ENCODE results near the gene PTCD3.

PTCD3 gene

DNA sequence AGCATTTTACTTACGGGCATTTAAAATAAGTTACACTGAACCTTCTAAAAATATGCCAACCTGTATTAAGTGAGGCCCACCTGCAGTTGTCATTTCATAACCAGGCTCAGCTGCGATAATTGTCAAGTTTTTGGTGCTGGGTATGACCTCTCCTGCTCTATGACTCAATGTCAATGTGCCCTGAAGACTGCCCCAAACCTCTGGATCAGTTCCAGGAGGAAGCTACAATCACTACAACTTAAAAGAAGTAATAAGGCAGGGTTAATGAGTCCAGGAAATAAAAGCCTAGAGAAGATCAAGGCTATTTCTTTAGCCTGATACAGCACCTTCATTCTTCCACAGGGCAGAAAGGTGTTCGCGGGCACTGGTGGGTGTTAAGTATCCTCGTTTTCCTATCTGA lies 23.3 kb upstream of the PTCD3 start:
- DNase-seq: no peak

DNA sequence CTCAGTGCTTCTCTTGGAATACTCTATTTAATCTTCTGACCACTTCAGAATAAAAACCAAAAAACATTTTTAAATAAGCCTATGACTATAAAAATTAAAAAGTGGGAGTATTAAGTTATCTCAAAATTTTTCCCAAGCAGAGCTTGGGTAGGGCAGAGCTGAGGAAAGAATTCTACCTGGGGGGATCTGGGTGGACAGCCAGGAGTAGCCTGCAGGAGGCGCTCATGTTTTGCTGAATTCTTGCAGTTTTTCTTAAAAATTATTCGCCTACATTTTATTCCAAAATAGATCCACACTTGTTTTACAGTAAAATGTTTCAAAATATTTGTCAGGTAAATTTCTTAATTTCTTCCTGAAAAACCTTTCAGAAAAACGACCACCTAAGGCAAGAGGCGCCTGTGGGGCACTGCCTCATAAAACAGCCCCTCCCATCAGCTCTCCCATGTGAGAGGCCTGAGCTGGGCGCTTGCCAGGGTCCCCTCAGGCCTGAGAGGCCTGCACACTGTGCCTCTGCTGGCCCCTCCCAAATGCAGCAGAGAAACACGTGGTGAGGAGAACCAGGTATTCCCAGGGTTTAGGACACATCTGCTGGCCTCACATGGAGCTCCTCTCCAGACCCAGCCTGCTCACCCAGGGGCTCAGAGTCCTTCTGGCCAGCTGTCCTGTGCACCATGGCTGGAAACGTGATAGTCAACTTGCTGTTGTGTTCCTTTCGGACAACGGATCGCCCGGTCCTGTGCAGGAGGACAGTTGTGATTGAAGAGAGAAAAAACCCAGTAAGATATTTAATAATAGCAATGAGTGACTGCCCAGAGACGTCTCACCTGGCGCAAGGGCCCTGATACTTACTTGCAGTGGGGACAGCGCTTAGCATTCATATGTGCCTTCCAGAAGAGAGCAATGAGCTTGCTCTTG lies 17.8 kb upstream of the PTCD3 start:
- no peak for DNase-seq

- no peak for DNase-seq
Measured at GRCh38 chr2:86094229-86094628, 11.8 kb upstream of the PTCD3 start.

DNA sequence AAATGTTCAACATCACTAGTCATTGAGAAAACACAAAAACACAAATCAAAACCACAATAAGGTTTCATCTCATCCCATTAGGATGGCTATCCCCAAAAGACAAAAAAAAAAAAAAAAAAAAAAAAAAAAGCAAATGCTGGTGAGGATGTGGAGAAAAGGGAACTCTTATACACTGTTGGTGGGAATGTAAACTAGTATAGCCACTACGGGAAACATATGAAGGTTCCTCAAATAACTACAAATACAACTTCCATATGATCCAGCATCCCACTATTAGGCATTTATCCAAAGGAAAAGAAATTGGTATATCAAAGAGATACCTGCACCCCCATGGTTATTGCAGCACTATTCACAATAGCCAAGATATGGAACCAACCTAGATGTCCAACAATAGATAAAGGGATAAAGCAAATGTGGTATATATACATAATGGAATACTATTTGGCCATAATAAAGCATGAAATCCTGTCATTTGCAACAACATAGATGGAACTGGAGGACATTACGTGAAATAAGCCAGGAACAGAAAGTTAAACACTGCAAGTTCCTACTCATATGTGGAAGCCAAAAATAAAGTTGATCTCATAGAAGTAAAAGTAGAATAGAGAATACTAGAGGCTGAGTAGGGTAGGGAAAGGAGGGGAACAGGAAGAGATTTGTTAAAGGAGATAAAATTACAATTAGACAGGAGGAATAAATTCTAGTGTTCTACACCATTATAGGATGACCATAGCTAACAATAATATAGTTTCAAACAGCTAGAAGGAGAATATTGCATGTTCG lies 8.7 kb upstream of the PTCD3 start:
- no peak for DNase-seq

DNA sequence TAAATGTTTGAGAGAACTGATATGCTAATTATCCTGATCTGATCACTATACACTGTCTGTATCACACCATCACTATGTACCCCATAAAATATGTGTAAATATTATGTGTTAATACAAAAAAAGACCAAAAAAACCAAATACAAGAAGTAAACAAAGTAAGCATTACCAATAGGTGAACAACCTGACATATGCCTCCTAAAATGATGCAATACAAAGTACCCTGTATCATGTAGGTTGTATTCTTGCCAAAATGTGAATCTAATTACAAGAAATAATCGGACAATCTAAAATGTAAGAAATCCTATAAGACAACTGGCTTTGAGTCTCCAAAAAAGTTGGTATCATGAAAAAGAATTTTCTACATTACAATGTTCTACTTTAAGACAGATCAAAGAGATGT lies 8.1 kb upstream of the PTCD3 start:
- DNase-seq: no peak

DNA sequence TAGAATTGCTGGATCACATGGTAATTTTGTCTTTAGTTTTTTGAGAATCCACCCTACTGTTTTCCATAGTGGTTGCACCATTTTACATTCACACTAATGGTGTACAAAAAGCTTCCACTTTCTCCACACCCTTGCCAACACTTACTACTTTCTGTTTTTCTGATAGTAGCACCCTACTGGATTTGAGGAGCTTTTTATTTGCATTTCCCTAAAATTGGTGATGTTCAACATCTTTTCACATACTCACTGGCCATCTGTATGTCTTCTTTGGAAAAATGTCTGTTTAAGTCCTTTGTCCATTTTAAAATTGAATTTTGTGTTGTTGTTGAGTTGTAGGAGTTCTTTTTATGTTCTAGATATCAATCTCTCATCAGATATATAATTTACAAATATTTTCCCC lies 3.9 kb upstream of the PTCD3 start:
- DNase-seq: no peak

DNA sequence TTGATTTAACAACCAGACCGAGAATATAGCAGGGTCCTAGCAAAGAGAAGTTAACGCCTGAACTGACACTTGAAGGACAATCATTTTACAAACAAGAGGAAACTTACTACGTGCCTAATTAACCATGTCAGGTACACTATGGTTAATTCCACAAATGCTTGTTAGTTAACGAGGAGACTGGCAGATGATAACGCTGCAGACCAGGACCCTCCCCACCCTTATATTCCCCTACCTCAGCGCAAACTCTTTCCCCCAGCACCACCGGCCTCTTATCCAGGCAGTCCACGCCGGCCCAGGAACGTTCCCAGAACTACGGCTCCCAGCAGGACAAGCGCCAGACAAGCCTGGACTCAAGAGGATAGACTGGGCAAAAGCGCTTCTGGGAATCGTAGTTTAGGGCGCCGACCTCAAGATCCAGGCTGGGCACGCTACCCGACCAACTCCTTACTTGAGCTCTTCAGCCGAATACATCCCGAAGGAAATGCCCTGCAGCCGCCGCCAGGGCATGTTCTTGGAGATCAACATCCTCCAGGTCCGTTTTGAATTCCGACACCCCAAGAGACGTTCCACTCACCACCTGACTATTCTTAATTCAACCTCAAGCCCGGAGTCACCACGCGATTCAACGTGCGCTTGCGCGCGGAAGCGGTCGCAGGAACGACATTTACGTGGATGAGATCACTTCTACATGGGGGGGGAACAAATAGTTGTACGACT lies 625 bp upstream of the PTCD3 start, which contains the start of gene POLR1A:
POLR1A (minus strand) TSS at position 635 of the 717 bp plus-strand sequence; CDS start at position 525, 110 bp downstream.
- peak; percentile 96 for DNase-seq

- DNase-seq: no peak
Measured at GRCh38 chr2:86107031-86107430, 996 bp downstream of the PTCD3 start.

GRCh38 chr2:86118130-86118529 lies 12.1 kb downstream of the PTCD3 start:
- no peak for DNase-seq

DNA sequence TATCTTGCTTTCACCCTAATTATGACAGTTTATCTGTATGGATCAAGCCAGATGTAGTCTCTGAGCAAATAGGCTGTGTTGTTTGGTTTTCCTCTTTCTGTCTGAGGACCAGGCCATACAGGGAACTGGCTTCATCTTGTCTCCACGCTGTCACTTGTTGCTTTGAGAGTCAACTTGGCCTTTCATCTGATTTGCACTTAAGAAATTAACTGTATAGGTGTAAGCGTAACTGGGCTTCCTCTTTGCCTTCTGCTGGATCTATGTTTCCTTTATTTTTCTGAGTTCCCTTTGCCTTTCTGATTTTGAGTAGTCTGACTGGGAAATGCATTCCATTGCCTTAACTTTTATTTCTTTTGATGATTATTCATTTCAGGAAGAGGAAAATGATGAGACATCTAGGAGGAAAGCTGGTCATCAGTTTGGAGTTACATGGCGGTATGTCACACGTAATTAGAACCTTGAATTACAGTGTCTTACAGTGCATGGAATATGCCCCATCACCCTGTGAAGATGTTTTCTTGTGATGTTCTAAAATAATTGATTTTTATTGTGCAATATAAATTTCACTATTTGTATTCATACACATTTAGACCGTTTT lies 17.4 kb downstream of the PTCD3 start:
- no peak for DNase-seq

DNA sequence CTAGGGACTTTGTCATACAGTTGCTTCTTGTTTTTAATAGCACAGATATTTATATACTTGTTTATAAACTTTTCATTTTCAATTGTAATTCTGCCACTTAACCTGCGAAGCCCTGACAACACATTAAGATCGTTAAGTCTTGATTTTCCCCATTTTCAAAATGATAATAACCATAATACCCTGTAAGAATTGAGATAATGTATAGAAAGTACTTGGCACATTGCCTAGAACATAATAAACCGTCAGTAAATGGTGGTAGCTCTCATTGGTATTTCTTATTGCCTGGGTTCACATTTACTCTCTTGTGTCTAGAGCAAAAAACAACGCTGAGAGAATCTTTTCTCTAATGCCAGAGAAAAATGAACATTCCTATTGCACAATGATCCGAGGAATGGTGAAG lies 18.6 kb downstream of the PTCD3 start:
- no peak for DNase-seq

DNA sequence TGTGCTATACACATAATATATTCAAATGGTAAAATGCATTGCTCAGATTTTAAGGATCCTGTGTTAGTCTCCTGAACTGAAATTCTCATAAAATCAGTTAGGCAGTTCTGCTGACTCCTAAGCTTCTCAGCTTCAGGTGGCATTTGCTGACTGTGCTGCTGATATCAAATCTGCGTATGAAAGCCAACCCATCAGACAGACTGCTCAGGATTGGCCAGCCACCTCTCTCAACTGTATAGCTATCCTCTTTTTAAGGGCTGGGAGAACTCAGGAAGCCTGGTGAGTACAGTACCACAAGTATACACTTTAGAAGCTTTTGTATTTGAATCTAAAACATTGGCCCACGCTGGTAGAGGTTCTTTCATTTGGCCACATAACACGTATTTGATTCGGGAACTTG lies 28.7 kb downstream of the PTCD3 start:
- DNase-seq: no peak

DNA sequence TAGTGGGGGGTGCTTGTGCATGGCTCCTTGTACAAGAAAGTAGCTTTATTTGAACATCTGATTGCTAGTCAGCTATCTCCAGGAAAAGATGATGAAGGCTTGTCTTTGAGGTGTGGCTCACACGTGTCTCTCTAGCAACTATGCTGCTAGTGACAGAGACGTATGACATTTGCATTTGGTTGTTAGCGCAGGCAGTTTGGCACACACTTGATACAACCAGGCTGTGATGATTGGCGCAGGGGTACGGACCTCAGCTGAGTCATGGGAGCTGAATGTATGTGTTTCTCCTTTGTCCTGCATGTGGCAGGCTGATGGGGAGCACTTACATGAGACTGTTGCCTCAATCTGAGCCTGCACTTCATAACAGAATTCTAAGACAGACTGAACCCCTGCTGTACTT lies 29.6 kb downstream of the PTCD3 start:
- no peak for DNase-seq

DNA sequence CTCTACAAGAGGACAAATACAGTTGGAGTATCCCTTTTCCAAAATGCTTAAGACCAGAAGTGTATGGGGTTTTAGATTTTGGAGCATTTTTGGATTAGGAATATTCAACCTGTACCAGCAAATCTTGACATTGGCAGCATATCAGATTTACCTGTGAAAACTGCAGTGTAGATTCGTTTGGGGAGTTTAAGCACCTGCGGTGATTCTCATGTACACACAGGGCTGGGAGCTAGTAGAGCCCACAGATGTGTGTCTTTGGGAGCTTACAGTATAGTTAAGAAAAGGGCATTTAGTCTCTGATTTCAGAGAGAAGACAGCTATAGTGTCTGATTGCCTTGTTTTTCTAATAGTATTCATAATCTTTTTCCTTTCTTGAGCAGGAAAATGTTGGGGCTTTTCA lies 30.1 kb downstream of the PTCD3 start:
- no peak for DNase-seq

DNA sequence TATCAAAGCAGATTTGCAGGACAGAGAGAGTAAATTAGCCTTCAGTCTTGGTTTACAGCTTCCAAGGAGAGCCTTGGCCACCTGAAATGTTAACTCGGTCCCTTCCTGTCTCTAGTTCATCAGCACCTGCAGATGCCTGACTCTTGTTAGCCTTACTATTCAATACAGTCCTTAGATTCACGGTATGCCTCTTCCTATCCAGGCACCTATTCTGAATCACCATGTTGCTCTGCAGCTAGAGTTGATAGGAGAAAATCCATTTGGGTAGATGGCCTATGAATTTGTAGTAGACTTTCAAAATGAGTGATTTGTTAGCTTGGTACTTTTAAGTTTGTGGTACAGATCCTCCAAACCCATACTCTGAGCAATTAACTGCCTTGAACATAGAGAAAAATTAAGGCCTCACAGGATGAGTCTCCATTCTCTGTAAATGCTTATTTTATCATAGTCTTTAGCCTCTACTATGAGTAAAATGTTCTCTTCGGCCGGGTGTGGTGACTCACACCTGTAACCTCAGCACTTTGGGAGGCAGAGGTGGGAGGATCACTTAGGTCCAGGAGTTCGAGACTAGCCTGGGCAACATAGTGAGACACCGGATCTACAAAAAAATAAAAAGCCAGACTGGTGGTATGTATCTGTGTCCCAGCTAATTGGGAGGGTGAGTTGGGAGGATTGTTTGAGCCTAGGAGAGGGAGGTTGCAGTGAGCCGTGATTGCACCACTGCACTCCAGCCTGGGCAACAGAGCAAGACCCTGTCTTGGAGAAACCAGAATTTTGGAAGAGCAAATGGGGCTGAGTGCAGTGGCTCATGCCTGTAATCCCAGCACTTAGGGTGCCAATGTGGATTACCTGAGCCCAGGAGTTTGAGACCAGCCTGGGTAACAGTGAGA lies 32.9 kb downstream of the PTCD3 start:
- DNase-seq: no peak

DNA sequence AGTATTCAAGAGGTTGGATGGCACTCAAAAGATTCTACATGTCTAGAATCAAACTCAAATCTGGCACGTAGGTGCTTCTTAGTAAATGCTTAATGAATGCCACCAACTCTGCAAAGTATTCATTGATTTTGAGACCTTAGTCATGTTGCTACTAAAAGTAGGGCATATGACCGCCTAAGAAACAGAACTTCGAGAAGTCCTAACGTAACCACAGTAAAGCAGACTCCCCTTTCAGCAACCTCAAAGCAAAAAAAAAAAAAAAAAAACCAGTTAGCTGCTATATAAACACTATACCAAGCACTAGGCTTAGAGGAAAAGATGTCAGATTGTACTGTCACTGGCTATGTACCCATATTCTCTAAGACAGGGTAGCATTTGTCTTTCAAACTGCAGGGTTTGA lies 33.9 kb downstream of the PTCD3 start:
- no peak for DNase-seq

- DNase-seq: no peak
Measured at GRCh38 chr2:86140969-86141392, 34.9 kb downstream of the PTCD3 start.

GRCh38 chr2:86142436-86143257 lies 36.6 kb downstream of the PTCD3 start:
- no peak for DNase-seq

DNA sequence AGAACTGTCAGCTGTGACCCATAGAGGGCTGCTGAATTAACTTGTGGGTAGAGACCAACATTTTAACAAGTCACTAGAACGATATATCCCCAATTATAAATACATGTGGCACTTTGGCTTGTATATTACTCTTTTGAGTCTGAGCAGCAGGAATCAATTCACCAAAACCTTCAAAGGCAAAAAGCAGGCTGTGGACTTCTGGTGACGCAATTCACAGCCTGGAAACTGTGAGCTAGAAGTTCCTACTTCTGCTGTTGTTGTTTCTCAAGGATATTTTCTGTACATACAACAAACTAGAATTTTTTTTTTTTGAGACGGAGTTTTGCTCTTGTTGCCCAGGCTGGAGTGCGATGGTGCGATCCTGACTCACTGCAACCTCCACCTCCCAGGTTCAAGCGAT lies 37.3 kb downstream of the PTCD3 start:
- DNase-seq: no peak

DNA sequence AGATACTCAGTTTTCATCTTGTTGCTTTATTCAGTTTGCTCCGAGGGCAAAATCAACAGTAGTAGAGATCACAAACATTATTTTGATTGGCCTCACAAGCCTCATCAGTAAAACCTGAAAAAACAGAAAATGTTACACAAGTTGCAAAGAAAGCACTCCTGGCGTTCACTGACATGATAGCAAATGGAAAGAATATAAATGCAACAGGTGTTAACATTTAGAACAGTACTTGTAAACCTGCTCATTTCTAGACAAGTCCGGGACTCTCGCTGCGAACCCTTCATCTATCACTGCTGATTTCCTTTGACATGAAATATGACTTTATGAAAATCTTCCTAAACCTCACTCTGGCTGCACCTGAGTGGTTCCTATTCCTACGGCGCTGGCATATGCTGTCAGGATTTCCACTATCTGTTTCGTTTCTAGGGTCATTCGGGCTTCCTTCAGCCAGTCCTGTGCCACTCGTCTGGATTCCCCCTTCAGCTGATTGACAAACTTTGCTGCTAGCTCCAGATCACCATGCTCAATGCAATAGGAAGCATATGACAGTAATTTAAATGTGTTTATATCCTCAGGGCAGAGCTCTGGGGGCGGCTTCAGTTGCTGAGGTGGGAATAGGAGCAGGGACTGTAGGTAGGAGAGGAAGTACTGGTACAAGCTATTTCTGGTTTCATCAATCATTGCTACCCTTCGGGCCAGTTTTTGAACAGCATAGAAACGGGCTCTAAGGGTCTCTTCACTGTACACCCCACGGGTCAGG lies 38.1 kb downstream of the PTCD3 start:
- no peak for DNase-seq

Data from amniotic stem cell (primary cell).